ENCODE data around the gene FARSB.

FARSB gene

DNA sequence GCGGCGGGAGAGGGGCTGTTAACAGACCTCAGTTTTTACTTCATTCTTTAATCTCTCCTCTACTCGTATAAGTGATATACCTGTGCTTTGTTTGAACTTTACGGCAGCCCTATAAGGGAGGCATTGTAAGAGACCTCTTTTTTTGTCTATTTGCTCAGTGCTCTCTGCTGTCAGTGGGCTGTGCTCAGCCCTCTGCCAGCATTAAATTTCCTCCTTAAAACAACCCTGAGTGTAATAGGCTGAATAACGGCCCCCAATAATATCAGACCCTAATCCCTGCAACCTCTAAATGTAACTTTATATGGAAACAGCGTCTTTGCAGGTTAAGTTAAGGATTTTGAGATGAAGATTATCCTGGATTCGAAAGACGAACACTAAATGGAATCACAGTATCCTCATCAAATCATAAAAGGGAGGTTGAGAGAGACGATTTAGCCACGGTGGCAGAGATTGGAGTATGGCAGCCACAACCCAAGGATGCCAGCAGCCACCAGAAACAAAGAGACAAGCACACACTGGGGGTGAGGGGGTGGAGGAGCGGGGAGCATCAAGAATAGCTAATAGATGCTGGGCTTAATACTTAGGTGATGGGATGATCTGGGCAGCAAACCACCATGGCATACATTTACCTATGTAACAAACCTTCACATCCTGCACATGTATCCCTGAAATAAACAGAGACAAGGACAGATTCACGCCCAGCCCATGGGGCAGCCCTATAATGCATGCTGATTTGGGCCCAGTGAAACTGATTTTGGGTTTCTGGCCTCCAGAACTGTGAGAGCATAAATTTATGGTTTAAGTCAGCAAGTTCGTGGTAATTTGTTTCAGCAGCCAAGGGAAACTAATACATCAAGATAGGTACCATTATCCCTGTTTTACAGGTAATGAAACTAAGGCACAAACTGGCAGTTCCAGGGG lies 894 bp upstream of the FARSB start:
- no peak for DNase-seq

GRCh38 chr2:222653280-222653679 lies 2.6 kb downstream of the FARSB start:
- DNase-seq: no peak

DNA sequence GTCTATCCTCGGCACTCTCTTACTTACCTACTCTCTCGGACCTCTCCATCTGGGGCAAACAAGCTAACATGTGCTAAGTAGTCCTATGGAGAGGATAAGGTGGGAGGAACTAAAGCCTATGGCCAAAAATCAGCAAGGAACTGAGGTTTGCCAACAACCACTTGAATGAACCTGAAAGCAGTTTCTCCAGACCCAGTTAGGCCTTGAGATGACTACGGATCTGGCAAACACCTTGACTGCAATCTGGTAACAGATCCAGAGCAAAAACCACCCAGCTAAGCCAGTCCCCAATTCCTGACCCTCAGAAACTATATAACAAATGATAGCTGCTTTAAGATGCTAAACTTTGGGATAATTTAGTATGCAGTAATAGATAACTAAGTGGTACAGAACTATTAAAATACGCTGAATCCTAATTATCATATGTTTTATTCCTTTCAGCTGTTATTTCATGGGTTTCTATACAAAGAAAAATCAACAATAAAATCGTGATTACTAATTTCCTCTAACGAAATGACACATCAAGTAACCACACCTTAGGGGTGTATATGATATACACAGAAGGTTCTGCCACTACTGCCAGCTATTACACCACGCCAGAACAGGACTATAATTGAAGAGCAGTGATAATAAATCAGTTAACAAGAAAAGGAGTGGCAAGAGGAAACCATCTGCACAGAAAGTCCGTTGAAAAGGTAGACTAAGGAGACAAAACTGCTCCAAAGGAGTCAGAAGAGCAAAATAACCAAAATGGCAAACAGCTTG lies 3.2 kb downstream of the FARSB start:
- DNase-seq: no peak

- no peak for DNase-seq
These were observed 4.0 kb downstream of the FARSB start for GRCh38 chr2:222651718-222652418.

- DNase-seq: no peak
These were observed 6.1 kb downstream of the FARSB start for GRCh38 chr2:222649801-222650200.

- no peak for DNase-seq
These were observed 9.9 kb downstream of the FARSB start for GRCh38 chr2:222646008-222646407.

DNA sequence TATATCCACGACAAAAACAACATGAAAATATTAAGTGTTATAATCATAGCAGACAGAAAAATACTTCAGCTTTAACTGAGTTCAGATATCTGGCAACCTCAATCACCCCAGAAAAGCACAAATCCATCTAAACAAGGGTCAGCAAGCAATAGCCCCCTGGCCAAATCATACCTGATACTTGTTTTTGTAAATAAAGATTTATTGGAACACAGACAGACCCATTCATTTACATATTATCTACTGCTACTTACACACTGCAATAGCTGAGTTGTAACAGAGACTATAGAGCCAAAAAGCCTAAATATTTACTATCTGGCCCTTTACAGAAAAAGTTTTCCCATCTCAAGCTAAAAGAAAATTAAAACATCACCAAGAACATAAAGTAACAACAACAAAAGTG lies 12.8 kb downstream of the FARSB start:
- DNase-seq: no peak

GRCh38 chr2:222641336-222641735 lies 14.6 kb downstream of the FARSB start:
- no peak for DNase-seq

DNA sequence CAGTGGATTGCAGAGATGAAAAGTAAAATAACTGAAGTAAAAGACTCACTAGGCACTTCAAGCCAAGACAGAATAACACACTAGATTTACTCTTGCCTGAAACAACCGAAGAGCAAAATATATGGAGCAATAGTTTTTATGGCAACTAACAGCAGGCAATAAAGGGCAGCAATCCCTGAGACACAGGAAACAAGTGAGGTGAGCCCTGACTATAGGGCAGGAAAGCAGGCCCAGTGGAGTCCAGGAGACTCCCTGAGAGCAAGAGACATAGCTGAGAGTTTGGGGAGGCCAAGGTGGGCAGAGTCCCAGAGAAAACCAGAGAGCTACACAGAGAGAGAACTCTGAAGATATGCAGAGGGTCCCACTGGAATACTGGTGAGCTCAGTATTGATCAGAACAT lies 18.8 kb downstream of the FARSB start:
- no peak for DNase-seq

DNA sequence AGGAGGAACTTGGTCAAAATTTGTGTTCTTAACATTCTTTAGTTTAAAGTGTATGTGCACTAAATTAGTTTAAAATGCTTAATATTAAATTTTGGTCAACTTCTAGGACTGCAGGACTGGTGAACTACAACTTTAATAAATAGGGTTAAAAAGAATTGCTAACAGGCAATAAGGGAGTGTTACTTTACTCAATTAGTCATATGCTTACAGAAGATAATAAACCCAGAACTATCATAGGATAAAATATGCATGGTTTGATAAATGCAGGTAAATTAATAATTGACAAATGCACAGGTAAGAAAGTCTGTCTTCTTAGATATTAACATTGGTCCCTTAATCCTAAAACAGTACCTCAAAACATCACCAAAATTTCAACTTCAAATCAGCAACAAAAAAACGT lies 20.6 kb downstream of the FARSB start:
- no peak for DNase-seq

- no peak for DNase-seq
These were observed 28.1 kb downstream of the FARSB start for GRCh38 chr2:222627764-222628163.

DNA sequence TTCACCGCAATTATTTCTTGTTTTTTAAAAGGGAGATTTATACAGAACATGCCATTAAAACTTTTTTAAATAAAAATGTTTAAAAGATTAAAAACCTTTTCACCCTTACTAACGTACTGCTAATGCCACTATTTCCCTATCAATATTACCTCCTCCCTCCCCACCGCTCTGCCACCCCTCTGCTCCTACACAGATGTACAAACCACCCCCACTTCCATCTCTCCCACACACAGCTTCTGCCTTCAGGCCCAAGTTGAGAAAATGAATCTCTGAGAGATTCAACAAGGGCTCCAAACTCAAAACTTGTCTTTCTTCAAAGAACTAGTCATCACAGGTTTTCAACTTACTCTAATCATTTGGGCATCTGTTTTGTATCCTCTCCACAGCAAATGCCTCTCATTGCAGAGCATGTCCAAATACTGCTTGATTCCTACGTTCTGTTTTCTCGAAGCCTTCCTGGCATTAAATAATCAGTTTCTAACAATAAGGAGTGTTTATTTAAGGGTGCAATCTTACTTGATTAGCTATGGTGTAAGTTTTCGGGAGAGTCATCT lies 32.1 kb downstream of the FARSB start:
- DNase-seq: no peak

- no peak for DNase-seq
These were observed 33.0 kb downstream of the FARSB start for GRCh38 chr2:222622910-222623309.

GRCh38 chr2:222621893-222622292 lies 34.0 kb downstream of the FARSB start:
- no peak for DNase-seq

DNA sequence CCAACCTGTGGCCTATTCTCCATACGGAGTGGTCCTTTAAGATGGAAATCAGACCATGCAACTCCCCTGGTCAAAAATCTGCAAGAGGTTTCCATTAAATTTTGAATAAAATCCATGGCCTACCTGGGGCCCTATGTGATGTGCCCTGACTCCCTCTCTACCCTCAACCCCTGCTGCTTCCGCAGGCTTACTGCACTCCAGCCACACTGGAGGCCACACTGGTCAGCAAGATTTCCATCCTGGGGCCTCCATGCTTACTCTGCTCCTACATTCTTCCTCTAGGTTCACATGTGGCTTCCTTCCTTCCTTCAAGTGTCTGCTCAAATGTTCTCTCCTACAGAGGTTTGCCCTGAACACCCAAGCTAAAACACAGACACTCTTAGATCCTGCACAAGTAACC lies 40.6 kb downstream of the FARSB start:
- DNase-seq: no peak

DNA sequence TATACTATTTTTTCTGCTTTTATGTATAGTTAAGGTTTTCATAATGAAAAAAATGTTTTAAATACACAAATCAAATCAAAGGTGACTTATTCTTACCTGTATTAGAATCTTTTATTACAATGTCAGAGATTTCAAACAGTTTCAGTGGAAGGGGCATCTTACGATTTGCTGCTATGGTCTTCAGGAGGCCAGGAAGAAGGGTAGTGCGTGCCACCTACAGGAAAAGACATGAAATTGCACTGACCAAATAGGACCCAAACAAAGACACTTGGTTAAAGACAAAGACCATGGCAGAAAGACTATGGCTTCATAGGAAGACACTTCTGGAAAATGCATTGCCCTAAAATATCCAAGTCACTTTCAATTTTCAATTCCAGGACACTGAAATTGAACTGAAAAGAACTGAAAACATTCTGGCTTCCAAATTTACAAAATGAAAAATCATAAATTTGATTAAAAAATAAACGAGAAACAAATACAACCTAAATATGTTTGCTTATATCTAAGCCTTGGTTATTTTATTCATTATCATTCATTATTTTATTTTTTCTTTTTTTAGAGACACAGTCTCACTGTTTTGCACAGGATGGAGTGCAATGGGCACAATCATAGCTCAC lies 42.1 kb downstream of the FARSB start:
- peak; percentile 39 for DNase-seq

GRCh38 chr2:222611684-222612083 lies 44.2 kb downstream of the FARSB start:
- DNase-seq: no peak

DNA sequence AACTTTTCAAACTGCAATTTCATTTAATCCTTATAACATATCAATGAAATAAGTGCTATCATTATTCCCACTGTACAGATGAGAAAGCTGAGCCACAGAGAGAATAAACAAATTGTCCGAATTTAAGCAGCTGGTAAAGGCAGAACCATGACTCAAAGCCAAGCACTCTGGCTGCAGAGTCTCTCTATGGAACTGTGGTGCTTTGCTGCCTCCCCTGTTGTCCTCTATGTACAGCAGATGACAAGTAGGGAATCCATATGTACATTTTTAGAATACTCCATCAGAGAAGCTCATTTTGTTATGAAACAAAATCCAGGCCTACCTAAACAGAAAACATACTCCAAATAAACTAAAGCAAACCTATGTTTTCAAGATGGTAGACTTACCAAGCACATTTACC lies 45.1 kb downstream of the FARSB start:
- no peak for DNase-seq

- no peak for DNase-seq
These were observed 46.5 kb downstream of the FARSB start for GRCh38 chr2:222609381-222609780.

- DNase-seq: no peak
These were observed 47.8 kb downstream of the FARSB start for GRCh38 chr2:222608081-222608480.

- no peak for DNase-seq
These were observed 49.6 kb downstream of the FARSB start for GRCh38 chr2:222606306-222606705.

GRCh38 chr2:222604749-222605515 lies 51.0 kb downstream of the FARSB start:
- DNase-seq: no peak

Data from NCI-H2171 (cell line).